Esophagus squamous epithelium (tissue), 4 donors: ENCODE measurements around the gene KHK.

Experiments used
- CTCF ChIP-seq, 6 experiments: fragments of 450-650 bp in 4 of 6; fragments of 200-600 bp in 2 of 6; sonication (generic) in 2 of 6; IDR thresholded peaks; one replicate each; pipeline ENCODE4 v1.5.1; 2016 to 2019; ENCODE audit warnings: antibody characterized with exemption in 6 of 6, mild to moderate bottlenecking in 4 of 6, moderate library complexity in 4 of 6
- POLR2A ChIP-seq, 4 donors: fragments of 450-650 bp; IDR thresholded peaks; one replicate each; pipeline ENCODE4 v1.6.1; 2017; ENCODE audit warnings: antibody characterized with exemption in 4 of 4, mild to moderate bottlenecking in 4 of 4, moderate library complexity in 3 of 4

GRCh38 chr2:27089111-27089954 is 2.8 kb downstream of the KHK start:
- TF ChIP-seq CTCF (IDR thresholded peaks at IDR 0.05) (no peak), POLR2A (IDR thresholded peaks at IDR 0.05) (no peak)
